SK-N-SH treated with all-trans-retinoic acid at 6 μM for 48 hours (cell line): ENCODE measurements around the gene RGS19.

ENCODE experiments used
- ESRRG ChIP-seq: fragments of 250-450 bp; sonication (Bioruptor Pico); IDR thresholded peaks from 2 replicates; pipeline ENCODE4 v1.6.1; 2021; ENCODE audit warnings: mild to moderate bottlenecking
- PATZ1 ChIP-seq: fragments of 250-450 bp; sonication (Bioruptor Pico); IDR thresholded peaks from 2 replicates; pipeline ENCODE4 v1.8.0; 2020; ENCODE audit warnings: mild to moderate bottlenecking, moderate library complexity, borderline replicate concordance
- ZC3H10 ChIP-seq: fragments of 250-450 bp; sonication (Bioruptor Pico); IDR thresholded peaks from 2 replicates; pipeline ENCODE4 v1.5.1; 2021; ENCODE audit warnings: mild to moderate bottlenecking, moderate library complexity
- ZNF70 ChIP-seq: fragments of 450-650 bp; formaldehyde crosslinking; IDR thresholded peaks from 2 replicates; pipeline ENCODE4 v1.5.0; 2020; ENCODE audit warnings: mild to moderate bottlenecking, moderate library complexity
- TF ChIP-seq, protein P1 (sequence below): fragments of 250-450 bp; sonication (Bioruptor Pico); IDR thresholded peaks from 2 replicates; pipeline ENCODE4 v1.5.0; 2020; ENCODE audit warnings: mild to moderate bottlenecking, moderate library complexity
- TF ChIP-seq, protein P2 (sequence below): fragments of 250-450 bp; sonication (Bioruptor Pico); IDR thresholded peaks from 2 replicates; pipeline ENCODE4 v1.8.0; 2021; ENCODE audit warnings: low read depth, mild to moderate bottlenecking, moderate library complexity, borderline replicate concordance

DNA sequence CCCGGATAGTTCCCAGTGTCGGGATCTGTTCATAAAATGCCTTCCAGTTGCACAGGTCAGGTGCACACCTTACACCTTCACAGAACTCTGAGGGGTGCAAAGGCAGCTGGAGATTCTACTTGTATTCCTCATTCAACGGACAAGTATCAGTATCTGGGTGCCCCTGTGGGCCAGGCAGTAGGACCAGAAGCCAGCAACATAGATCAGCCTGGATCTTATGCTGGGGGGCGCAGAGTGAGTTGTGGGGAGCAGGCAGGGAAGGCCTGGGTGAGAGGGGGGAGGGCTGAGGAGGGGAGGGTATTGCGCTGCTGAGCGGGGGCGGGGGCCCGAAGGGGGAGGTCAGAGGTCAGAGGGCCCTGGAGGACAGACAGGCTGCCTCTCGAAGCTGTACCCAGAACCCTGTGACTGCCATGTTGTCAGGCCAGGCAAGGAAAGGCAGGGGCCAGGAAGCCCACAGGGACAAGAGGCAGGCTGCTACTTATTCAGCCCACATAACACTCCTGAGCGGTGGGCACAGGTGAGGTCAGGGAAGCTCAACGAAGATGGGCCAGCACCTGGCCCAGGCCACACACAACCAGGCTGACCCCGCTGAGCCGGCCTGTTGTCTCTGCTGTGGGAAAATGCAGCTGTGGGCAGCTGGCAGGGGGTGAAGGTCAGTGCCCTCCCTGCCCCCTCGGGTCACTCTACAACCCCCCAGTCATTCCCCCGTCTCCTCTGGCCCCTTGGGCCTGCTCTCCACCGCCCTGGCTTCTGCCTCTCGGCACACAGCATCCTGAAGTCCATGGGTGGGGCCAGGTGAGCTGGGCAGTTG, 1.7 kb upstream of the RGS19 start:
- TF ChIP-seq PATZ1 (CRISPR knock-in tag) (no peak), ZNF70 (no peak), ESRRG (CRISPR knock-in tag) (no peak), ZC3H10 (CRISPR knock-in tag) (no peak)
- TF ChIP-seq, protein P1, sequence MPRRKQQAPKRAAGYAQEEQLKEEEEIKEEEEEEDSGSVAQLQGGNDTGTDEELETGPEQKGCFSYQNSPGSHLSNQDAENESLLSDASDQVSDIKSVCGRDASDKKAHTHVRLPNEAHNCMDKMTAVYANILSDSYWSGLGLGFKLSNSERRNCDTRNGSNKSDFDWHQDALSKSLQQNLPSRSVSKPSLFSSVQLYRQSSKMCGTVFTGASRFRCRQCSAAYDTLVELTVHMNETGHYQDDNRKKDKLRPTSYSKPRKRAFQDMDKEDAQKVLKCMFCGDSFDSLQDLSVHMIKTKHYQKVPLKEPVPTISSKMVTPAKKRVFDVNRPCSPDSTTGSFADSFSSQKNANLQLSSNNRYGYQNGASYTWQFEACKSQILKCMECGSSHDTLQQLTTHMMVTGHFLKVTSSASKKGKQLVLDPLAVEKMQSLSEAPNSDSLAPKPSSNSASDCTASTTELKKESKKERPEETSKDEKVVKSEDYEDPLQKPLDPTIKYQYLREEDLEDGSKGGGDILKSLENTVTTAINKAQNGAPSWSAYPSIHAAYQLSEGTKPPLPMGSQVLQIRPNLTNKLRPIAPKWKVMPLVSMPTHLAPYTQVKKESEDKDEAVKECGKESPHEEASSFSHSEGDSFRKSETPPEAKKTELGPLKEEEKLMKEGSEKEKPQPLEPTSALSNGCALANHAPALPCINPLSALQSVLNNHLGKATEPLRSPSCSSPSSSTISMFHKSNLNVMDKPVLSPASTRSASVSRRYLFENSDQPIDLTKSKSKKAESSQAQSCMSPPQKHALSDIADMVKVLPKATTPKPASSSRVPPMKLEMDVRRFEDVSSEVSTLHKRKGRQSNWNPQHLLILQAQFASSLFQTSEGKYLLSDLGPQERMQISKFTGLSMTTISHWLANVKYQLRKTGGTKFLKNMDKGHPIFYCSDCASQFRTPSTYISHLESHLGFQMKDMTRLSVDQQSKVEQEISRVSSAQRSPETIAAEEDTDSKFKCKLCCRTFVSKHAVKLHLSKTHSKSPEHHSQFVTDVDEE (CRISPR knock-in tag) = no peak
- TF ChIP-seq, protein P2, sequence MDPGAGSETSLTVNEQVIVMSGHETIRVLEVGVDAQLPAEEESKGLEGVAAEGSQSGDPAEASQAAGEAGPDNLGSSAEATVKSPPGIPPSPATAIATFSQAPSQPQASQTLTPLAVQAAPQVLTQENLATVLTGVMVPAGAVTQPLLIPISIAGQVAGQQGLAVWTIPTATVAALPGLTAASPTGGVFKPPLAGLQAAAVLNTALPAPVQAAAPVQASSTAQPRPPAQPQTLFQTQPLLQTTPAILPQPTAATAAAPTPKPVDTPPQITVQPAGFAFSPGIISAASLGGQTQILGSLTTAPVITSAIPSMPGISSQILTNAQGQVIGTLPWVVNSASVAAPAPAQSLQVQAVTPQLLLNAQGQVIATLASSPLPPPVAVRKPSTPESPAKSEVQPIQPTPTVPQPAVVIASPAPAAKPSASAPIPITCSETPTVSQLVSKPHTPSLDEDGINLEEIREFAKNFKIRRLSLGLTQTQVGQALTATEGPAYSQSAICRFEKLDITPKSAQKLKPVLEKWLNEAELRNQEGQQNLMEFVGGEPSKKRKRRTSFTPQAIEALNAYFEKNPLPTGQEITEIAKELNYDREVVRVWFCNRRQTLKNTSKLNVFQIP (CRISPR knock-in tag) = no peak
